Measurements from ENCODE around the gene TMEM245.
"Not testable (repeated sequence)": the region's sequence is repeated elsewhere in the genome, so short reads cannot be mapped to it uniquely, and the experiment has no call there.

TMEM245 gene

DNA sequence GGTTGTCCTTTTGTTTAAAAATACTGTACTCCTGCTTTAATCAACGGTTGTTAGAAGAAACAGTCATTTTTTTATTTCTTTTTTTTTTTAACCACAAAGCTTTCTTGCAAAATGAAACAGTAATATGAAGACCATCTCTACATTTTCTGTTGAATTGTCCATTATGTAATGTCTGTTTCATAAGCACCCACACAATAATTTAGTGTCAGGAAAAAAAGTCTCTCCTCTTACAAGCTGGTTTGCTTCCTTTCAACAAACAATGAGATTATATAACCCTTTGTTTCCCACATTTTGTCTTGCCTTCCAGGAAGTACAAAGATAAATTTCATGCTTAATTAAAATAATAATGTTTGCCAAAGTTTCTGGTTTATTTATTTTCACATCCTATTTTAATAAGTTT is 123.1 kb downstream of the TMEM245 start:
- DNase-seq (ENCODE audit: low read depth, low spot score): no peak

DNA sequence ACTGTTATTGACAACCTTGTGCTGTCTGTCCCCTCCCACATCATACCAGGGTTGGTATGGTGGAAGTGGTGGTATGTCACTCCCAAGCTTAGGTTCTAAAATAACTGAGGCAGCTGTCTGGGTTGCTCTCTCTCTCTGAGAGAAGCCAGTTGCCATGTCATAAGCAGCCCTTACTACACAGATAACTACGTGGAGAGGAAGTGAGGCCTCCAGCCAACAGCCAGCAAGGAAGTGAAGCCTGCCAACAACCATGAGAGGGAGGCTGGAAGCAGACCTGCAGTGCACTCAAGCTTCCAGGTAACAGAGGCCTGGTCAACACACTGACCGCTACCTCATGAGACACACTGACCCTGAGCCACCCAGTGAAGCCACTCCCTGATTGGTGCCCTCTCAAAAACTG is 125.1 kb downstream of the TMEM245 start:
- no peak for DNase-seq (ENCODE audit: low read depth, low spot score)

- DNase-seq (ENCODE audit: low read depth, low spot score): no peak
Measured at GRCh38 chr9:108991479-108991878, 128.3 kb downstream of the TMEM245 start.

GRCh38 chr9:108983885-108984284 is 135.9 kb downstream of the TMEM245 start:
- no peak for DNase-seq (ENCODE audit: low read depth, low spot score)

GRCh38 chr9:108980893-108981292 is 138.9 kb downstream of the TMEM245 start:
- no peak for DNase-seq (ENCODE audit: low read depth, low spot score)

DNA sequence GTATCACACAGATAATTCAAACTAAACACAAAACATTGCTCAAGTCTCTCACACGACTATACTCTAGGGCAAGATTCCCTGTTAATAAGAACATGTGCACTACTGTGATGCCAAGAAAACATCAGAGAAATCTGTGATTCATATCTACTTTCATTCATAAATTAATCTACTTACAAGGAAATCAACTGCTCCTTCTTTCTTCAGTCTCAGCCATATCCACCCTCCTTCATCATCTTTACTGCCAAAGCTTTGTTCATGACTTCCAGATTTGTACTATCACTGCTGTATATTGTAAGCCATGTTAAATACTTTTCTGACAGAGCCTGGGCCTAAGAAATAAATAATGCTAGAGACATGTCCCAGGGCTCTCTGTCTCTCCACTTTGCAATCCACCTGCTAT is 141.5 kb downstream of the TMEM245 start:
- no peak for DNase-seq (ENCODE audit: low read depth, low spot score)

GRCh38 chr9:108973895-108974294 is 145.9 kb downstream of the TMEM245 start:
- no peak for DNase-seq (ENCODE audit: low read depth, low spot score)

- no peak for DNase-seq (ENCODE audit: low read depth, low spot score)
Measured at GRCh38 chr9:108972626-108973209, 147.0 kb downstream of the TMEM245 start.

- no peak for DNase-seq (ENCODE audit: low read depth, low spot score)
Measured at GRCh38 chr9:108972186-108972585, 147.6 kb downstream of the TMEM245 start.

DNA sequence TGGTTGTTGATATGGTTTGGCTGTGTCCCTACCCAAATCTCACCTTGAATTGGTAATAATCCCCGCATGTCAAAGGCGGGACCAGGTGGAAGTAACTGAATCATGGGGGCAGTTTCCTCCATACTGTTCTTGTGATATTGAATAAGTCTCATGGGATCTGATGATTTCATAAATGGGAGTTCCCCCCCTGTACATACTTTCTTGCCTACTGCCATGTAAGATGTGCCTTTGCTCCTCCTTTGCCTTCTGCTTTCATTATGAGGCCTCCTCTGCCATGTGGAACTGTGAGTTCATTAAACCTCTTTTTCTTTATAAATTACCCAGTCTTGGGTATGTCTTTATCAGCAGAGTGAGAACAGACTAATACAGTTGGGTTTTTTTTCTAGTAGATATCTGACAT is 148.4 kb downstream of the TMEM245 start:
- DNase-seq (ENCODE audit: low read depth, low spot score): not testable (repeated sequence)

GRCh38 chr9:108967916-108968315 is 151.8 kb downstream of the TMEM245 start:
- DNase-seq (ENCODE audit: low read depth, low spot score): no peak
